Neuronal stem cell (in vitro differentiated cells): ENCODE data around the gene DCLRE1C.

Experiments
- DNase-seq: peaks from one replicate; pipeline ENCODE4 v3.0.0-alpha.2; 2013; ENCODE audit warnings: low spot score
- H2AFZ ChIP-seq: one replicate; pipeline ENCODE4 v1.6.1; 2013; ENCODE audit warnings: mild to moderate bottlenecking, low read length, inconsistent platforms
- H2AK5ac ChIP-seq: 2 replicates; pipeline ENCODE4 v1.6.1; 2013; ENCODE audit warnings: low read depth, mild to moderate bottlenecking, inconsistent platforms, low read length, moderate library complexity, mixed read lengths
- H2BK120ac ChIP-seq: 2 replicates; pipeline ENCODE4 v1.6.1; 2013; ENCODE audit warnings: low read depth, mild to moderate bottlenecking, inconsistent platforms, low read length, moderate library complexity, mixed read lengths
- H2BK12ac ChIP-seq: one replicate; pipeline ENCODE4 v1.6.1; 2013; ENCODE audit warnings: low read length, inconsistent platforms
- H2BK15ac ChIP-seq: 2 replicates; pipeline ENCODE4 v1.6.1; 2013; ENCODE audit warnings: mild to moderate bottlenecking, low read length, inconsistent platforms, mixed read lengths
- H2BK5ac ChIP-seq: one replicate; pipeline ENCODE4 v1.6.1; 2013; ENCODE audit warnings: inconsistent platforms, mild to moderate bottlenecking, low read length, moderate library complexity
- H3K14ac ChIP-seq: one replicate; pipeline ENCODE4 v1.6.1; 2013; ENCODE audit warnings: low read length, inconsistent platforms
- H3K18ac ChIP-seq: 2 replicates; pipeline ENCODE4 v1.6.1; 2013; ENCODE audit warnings: low read length, inconsistent platforms
- H3K23ac ChIP-seq: 2 replicates; pipeline ENCODE4 v1.6.1; 2013; ENCODE audit warnings: low read depth, mild to moderate bottlenecking, mixed read lengths, low read length, inconsistent platforms; ENCODE audit not compliant: poor library complexity
- H3K27ac ChIP-seq: replicated peaks from 3 replicates; pipeline ENCODE4 v1.5.1; 2013; ENCODE audit warnings: low read length, inconsistent platforms
- H3K27me3 ChIP-seq, 3 experiments: 2 replicates each; pipeline ENCODE4 v1.6.1; 2013; ENCODE audit warnings: low read length in 3 of 3, mild to moderate bottlenecking in 2 of 3, inconsistent platforms in 1 of 3, low read depth in 1 of 3, mixed read lengths in 1 of 3, moderate library complexity in 1 of 3; ENCODE audit not compliant: control insufficient read depth in 3 of 3, insufficient read depth in 3 of 3
- H3K36me3 ChIP-seq, 2 donors: replicated peaks in 1 of 2; 2 replicates each; pipeline ENCODE4 v1.6.1; 2013; ENCODE audit warnings: low read length in 2 of 2; ENCODE audit not compliant: control insufficient read depth in 2 of 2, insufficient read depth in 2 of 2
- H3K4ac ChIP-seq: 2 replicates; pipeline ENCODE4 v1.6.1; 2013; ENCODE audit warnings: inconsistent platforms, mild to moderate bottlenecking, low read length, moderate library complexity
- H3K4me1 ChIP-seq, 2 donors: 1 replicate in 1 of 2; 2 replicates in 1 of 2; pipeline ENCODE4 v1.6.1; 2013; ENCODE audit warnings: low read length in 2 of 2, low read depth in 1 of 2; ENCODE audit not compliant: control insufficient read depth in 2 of 2, insufficient read depth in 1 of 2
- H3K4me2 ChIP-seq: one replicate; pipeline ENCODE4 v1.6.1; 2013; ENCODE audit warnings: mild to moderate bottlenecking, low read length, inconsistent platforms; ENCODE audit not compliant: insufficient read depth, poor library complexity, severe bottlenecking
- H3K4me3 ChIP-seq, 2 donors: 2 replicates each; pipeline ENCODE4 v1.5.1; 2013; ENCODE audit warnings: low read length in 2 of 2, mild to moderate bottlenecking in 2 of 2, inconsistent platforms in 1 of 2, moderate library complexity in 1 of 2
- H3K79me1 ChIP-seq: one replicate; pipeline ENCODE4 v1.6.1; 2013; ENCODE audit warnings: low read depth, mild to moderate bottlenecking, inconsistent platforms, low read length, moderate library complexity
- H3K9ac ChIP-seq: one replicate; pipeline ENCODE4 v1.6.1; 2013; ENCODE audit warnings: mild to moderate bottlenecking, low read depth, low read length, inconsistent platforms; ENCODE audit not compliant: poor library complexity
- H3K9me3 ChIP-seq, 2 donors: replicated peaks in 1 of 2; 2 replicates each; pipeline versions ENCODE3 to v1.6.1; 2013; ENCODE audit warnings: low read length in 2 of 2, mild to moderate bottlenecking in 2 of 2, inconsistent platforms in 1 of 2, low read depth in 1 of 2, mixed read lengths in 1 of 2, moderate library complexity in 1 of 2; ENCODE audit not compliant: control insufficient read depth in 2 of 2, insufficient read depth in 1 of 2
- H4K8ac ChIP-seq: one replicate; pipeline ENCODE4 v1.6.1; 2013; ENCODE audit warnings: low read depth, mild to moderate bottlenecking, inconsistent platforms, low read length, moderate library complexity
- H4K91ac ChIP-seq: one replicate; pipeline ENCODE4 v1.6.1; 2013; ENCODE audit warnings: low read length, low read depth, mild to moderate bottlenecking, inconsistent platforms; ENCODE audit not compliant: poor library complexity
- WGBS, 2 donors: extraction: QIAGEN DNeasy Blood & Tissue Kit; methylation state at CpG; one replicate each; pipeline ENCODE4 v1.1.7; 2013; ENCODE audit warnings: missing lambda C conversion rate in 2 of 2, mixed read lengths in 1 of 2; ENCODE audit not compliant: insufficient read length in 2 of 2, insufficient replicate concordance in 1 of 2; ENCODE audit errors: extremely low coverage in 2 of 2; 5-methylcytosine and 5-hydroxymethylcytosine counted together

The DCLRE1C gene

DNA sequence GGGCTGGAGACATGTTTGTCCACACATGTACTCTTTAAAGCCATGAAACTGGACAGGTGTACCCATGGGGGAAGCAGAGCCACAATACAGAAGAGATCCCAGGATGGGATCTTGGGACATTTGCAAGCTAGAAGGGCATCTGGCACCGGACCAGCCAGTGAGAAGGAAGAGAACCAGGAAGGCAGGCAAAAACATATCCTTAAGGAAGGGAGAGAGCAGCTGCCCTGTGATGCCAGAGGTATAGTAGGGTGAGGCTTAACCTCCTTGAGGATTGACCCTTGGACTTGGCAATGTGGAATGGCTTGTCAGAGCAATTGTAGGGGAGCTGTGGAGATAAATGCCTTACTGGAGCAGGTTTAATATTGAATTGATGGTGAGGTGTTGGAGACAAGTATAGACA, 93.1 kb downstream of the DCLRE1C start:
- no peak overlapping the region for H4K91ac ChIP-seq
- H3K27me3 ChIP-seq: no peaks in the 10 kb centered on the region
- H3K36me3 ChIP-seq: peaks cover 5 to 65% of the 10 kb centered on the region in 2 donors
- H4K8ac ChIP-seq: no peak overlapping the region
- H3K27ac ChIP-seq: no peak overlapping the region
- H3K18ac ChIP-seq: no peak overlapping the region
- H3K4me3 ChIP-seq: no peak overlapping the region
- no peak overlapping the region for H2BK5ac ChIP-seq
- H3K9me3 ChIP-seq: no peaks in the 10 kb centered on the region
- no peak overlapping the region for H2AK5ac ChIP-seq
- no peak overlapping the region for H3K14ac ChIP-seq
- no CpG with 5 or more reads among the region's 1 CpG for WGBS, 2 donors
- H2BK12ac ChIP-seq: no peak overlapping the region
- H2BK120ac ChIP-seq: no peak overlapping the region
- H3K4me2 ChIP-seq: no peak overlapping the region
- no peak overlapping the region for H2AFZ ChIP-seq
- no peaks in the 10 kb centered on the region for H3K79me1 ChIP-seq
- H3K9ac ChIP-seq: no peak overlapping the region
- no peak for DNase-seq
- H3K23ac ChIP-seq: no peak overlapping the region
- H3K4me1 ChIP-seq: no peaks in the 10 kb centered on the region
- H3K4ac ChIP-seq: no peak overlapping the region
- H2BK15ac ChIP-seq: no peak overlapping the region

GRCh38 chr10:14859775-14860174, 94.1 kb downstream of the DCLRE1C start:
- no peak overlapping the region for H2BK12ac ChIP-seq
- DNase-seq: no peak
- no peaks in the 10 kb centered on the region for H3K27me3 ChIP-seq
- no peak overlapping the region for H3K14ac ChIP-seq
- H2BK5ac ChIP-seq: no peak overlapping the region
- no peak overlapping the region for H3K9ac ChIP-seq
- no peak overlapping the region for H3K4ac ChIP-seq
- H3K4me3 ChIP-seq: no peak overlapping the region
- H3K4me2 ChIP-seq: no peak overlapping the region
- no peaks in the 10 kb centered on the region for H3K9me3 ChIP-seq
- H3K79me1 ChIP-seq: no peaks in the 10 kb centered on the region
- no peak overlapping the region for H3K18ac ChIP-seq
- no peak overlapping the region for H2AK5ac ChIP-seq
- H4K91ac ChIP-seq: no peak overlapping the region
- H3K4me1 ChIP-seq: no peaks in the 10 kb centered on the region
- H2BK120ac ChIP-seq: no peak overlapping the region
- H3K23ac ChIP-seq: no peak overlapping the region
- no peak overlapping the region for H2AFZ ChIP-seq
- peaks cover 5 to 74% of the 10 kb centered on the region in 2 donors for H3K36me3 ChIP-seq
- no peak overlapping the region for H4K8ac ChIP-seq
- no peak overlapping the region for H2BK15ac ChIP-seq
- H3K27ac ChIP-seq: no peak overlapping the region

DNA sequence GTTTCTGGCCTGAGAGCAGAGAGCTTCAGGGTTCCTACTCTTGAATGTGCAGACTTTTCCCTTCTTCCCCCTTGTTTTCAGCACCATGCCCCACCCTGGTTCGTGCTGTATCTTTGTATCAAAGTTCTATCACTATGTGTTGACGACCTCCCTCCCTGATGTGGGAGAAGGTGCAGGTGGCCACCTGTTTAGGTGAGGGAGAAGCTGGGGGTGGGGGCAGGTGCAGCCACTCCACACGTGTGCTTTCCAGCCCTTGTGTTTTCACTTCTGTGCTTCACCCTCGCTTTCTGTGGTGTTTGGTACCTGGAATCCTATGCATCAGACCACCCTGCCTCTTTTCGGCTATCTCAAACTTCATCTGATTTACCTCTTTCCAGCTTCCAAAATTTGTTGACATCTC, 94.9 kb downstream of the DCLRE1C start:
- no peaks in the 10 kb centered on the region for H3K9me3 ChIP-seq
- DNase-seq: no peak
- H4K91ac ChIP-seq: no peak overlapping the region
- no peak overlapping the region for H3K4me2 ChIP-seq
- no peak overlapping the region for H2BK5ac ChIP-seq
- H3K23ac ChIP-seq: no peak overlapping the region
- H3K4me3 ChIP-seq: no peak overlapping the region
- H2AFZ ChIP-seq: no peak overlapping the region
- H2BK12ac ChIP-seq: no peak overlapping the region
- H3K79me1 ChIP-seq: no peaks in the 10 kb centered on the region
- no peaks in the 10 kb centered on the region for H3K4me1 ChIP-seq
- no peak overlapping the region for H2BK15ac ChIP-seq
- H3K27me3 ChIP-seq: no peaks in the 10 kb centered on the region
- WGBS, 2 donors: no CpG with 5 or more reads among the region's 5 CpGs
- H3K27ac ChIP-seq: no peak overlapping the region
- no peak overlapping the region for H4K8ac ChIP-seq
- H3K36me3 ChIP-seq: peaks cover 5 to 79% of the 10 kb centered on the region in 2 donors
- no peak overlapping the region for H3K18ac ChIP-seq
- H3K4ac ChIP-seq: no peak overlapping the region
- no peak overlapping the region for H3K14ac ChIP-seq
- no peak overlapping the region for H3K9ac ChIP-seq
- H2BK120ac ChIP-seq: no peak overlapping the region
- H2AK5ac ChIP-seq: no peak overlapping the region

DNA sequence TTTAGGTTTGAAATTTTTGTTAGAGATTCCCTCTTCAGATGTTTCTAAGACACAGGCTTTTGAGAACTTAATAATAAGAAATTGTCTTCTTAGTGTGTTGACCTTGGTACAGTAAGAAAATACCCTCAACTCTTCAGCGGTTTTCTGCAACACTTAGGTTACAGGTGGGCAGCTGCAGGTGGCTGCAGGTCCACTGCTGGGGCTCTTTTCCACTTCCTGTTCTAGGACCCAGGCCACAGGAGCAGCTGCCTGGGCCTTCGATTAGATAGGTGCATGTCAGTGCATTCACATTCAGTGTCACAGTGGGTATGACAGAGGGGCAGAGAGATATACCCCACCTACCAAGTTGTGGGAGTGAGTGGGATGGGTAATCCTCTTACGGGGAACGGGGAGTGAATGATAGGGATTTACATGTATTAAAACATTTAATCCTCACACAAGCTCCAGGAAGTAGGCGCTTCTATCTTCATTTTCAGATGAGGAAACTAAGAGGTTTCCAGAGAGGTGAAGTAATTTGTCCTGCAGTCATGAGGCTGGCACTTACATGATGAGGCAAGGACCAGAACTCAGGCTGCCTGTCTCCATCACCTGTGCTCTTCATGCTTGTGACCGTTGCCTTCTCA, 95.4 kb downstream of the DCLRE1C start:
- Histone ChIP-seq H2AK5ac (no peak overlapping the region), H3K23ac (no peak overlapping the region), H2BK5ac (no peak overlapping the region), H3K4ac (no peak overlapping the region), H2AFZ (no peak overlapping the region), H4K8ac (no peak overlapping the region), H3K27ac (no peak overlapping the region), H2BK120ac (no peak overlapping the region), H3K79me1 (no peaks in the 10 kb centered on the region), H3K4me3 (no peak overlapping the region), H3K18ac (no peak overlapping the region), H4K91ac (no peak overlapping the region), H3K4me2 (no peak overlapping the region), H3K36me3 (peaks cover 3 to 77% of the 10 kb centered on the region in 2 donors), H2BK15ac (no peak overlapping the region), H2BK12ac (no peak overlapping the region), H3K9ac (no peak overlapping the region), H3K4me1 (no peaks in the 10 kb centered on the region), H3K14ac (no peak overlapping the region), H3K27me3 (no peaks in the 10 kb centered on the region), H3K9me3 (no peaks in the 10 kb centered on the region)
- WGBS, 2 donors: no CpG with 5 or more reads among the region's 6 CpGs
- no peak for DNase-seq
